Upper lobe of left lung (tissue), 4 donors: ENCODE measurements around the gene UGDH.

Source experiments
- EP300 ChIP-seq, 4 donors: sonication (generic); formaldehyde crosslinking; IDR thresholded peaks; one replicate each; pipeline ENCODE4 v1.5.1; 2017; ENCODE audit warnings: antibody characterized with exemption in 4 of 4, control low read depth in 2 of 4
- TF ChIP-seq, protein P1 (sequence below), 6 experiments: fragments of 450-650 bp in 4 of 6; fragments of 200-600 bp in 2 of 6; sonication (generic) in 2 of 6; IDR thresholded peaks; one replicate each; pipeline ENCODE4 v1.5.1; 2016 to 2019; ENCODE audit warnings: antibody characterized with exemption in 6 of 6

DNA sequence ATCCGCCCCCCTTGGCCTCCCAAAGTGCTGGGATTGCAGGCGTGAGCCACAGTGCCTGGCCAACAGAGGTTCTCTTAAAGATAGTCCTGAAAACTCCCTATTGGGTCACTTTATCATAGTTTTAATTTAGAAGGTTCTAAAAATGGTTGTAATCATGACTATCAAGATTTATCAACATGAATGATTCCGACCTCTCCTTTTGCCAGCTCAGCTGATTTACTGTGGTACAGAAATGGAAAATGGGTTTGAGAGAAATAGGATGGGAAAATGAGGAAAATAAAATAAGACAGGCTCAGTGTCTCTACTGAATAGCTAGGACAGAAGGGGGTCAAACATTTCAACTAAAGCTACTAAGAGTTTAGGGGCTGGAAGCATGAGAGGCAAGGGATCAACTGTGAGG is 28.2 kb upstream of the UGDH start:
- TF ChIP-seq, protein P1, sequence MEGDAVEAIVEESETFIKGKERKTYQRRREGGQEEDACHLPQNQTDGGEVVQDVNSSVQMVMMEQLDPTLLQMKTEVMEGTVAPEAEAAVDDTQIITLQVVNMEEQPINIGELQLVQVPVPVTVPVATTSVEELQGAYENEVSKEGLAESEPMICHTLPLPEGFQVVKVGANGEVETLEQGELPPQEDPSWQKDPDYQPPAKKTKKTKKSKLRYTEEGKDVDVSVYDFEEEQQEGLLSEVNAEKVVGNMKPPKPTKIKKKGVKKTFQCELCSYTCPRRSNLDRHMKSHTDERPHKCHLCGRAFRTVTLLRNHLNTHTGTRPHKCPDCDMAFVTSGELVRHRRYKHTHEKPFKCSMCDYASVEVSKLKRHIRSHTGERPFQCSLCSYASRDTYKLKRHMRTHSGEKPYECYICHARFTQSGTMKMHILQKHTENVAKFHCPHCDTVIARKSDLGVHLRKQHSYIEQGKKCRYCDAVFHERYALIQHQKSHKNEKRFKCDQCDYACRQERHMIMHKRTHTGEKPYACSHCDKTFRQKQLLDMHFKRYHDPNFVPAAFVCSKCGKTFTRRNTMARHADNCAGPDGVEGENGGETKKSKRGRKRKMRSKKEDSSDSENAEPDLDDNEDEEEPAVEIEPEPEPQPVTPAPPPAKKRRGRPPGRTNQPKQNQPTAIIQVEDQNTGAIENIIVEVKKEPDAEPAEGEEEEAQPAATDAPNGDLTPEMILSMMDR (IDR thresholded peaks at IDR 0.05), result no peak
- no peak for TF ChIP-seq EP300 (IDR thresholded peaks at IDR 0.05)
